ENCODE measurements around the gene MTCH1. TPM values are rescaled to one million over a fixed set of nuclear protein-coding genes. Genes with fewer than 3 reads are reported as not detected.

Gene MTCH1
- total RNA-seq, 4 donors from 2014 or later: 127 to 186 (median 158) TPM

- peak overlapping the region; percentile 37 to 49 (median 42) for H3K4me3 ChIP-seq
- peak overlapping the region in 3 of 4 donors; percentile 48 to 85 (median 54) for H3K27ac ChIP-seq
- no peaks in the 10 kb centered on the region for H3K9me3 ChIP-seq
- peak in 2 of 3 donors; percentile 66 to 69 for DNase-seq
- TF ChIP-seq, protein P1, sequence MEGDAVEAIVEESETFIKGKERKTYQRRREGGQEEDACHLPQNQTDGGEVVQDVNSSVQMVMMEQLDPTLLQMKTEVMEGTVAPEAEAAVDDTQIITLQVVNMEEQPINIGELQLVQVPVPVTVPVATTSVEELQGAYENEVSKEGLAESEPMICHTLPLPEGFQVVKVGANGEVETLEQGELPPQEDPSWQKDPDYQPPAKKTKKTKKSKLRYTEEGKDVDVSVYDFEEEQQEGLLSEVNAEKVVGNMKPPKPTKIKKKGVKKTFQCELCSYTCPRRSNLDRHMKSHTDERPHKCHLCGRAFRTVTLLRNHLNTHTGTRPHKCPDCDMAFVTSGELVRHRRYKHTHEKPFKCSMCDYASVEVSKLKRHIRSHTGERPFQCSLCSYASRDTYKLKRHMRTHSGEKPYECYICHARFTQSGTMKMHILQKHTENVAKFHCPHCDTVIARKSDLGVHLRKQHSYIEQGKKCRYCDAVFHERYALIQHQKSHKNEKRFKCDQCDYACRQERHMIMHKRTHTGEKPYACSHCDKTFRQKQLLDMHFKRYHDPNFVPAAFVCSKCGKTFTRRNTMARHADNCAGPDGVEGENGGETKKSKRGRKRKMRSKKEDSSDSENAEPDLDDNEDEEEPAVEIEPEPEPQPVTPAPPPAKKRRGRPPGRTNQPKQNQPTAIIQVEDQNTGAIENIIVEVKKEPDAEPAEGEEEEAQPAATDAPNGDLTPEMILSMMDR (IDR thresholded peaks at IDR 0.05): no peak
- no peak for TF ChIP-seq POLR2A (IDR thresholded peaks at IDR 0.05)
- H3K27me3 ChIP-seq: no peaks in the 10 kb centered on the region
- no peaks in the 10 kb centered on the region for H3K36me3 ChIP-seq
- no peaks in the 10 kb centered on the region for H3K4me1 ChIP-seq
Observed at GRCh38 chr6:37007340-37008043, 21.5 kb upstream of the MTCH1 start.

- Histone ChIP-seq H3K27me3 (no peaks in the 10 kb centered on the region), H3K9me3 (no peaks in the 10 kb centered on the region), H3K27ac (peak overlapping the region in 3 of 4 donors; percentile 48 to 85 (median 54)), H3K36me3 (no peaks in the 10 kb centered on the region), H3K4me1 (no peaks in the 10 kb centered on the region), H3K4me3 (peak overlapping the region; percentile 37 to 49 (median 42))
- DNase-seq: no peak
- no peak for TF ChIP-seq POLR2A (IDR thresholded peaks at IDR 0.05)
- TF ChIP-seq, protein P1 (IDR thresholded peaks at IDR 0.05): no peak
Observed at GRCh38 chr6:37006793-37007339, 20.9 kb upstream of the MTCH1 start.

GRCh38 chr6:37005827-37006567 lies 20.0 kb upstream of the MTCH1 start:
- Histone ChIP-seq H3K9me3 (no peaks in the 10 kb centered on the region), H3K4me3 (peak overlapping the region; percentile 37 to 49 (median 42)), H3K36me3 (no peaks in the 10 kb centered on the region), H3K27me3 (no peaks in the 10 kb centered on the region), H3K4me1 (no peaks in the 10 kb centered on the region), H3K27ac (peak overlapping the region; percentile 30 to 85 (median 51))
- no peak for DNase-seq
- TF ChIP-seq, protein P1 (IDR thresholded peaks at IDR 0.05): no peak
- TF ChIP-seq POLR2A (IDR thresholded peaks at IDR 0.05): no peak

GRCh38 chr6:37005061-37005810 lies 19.2 kb upstream of the MTCH1 start, which contains the start of gene FGD2:
FGD2 (plus strand) TSS chr6:37005655; CDS start chr6:37005818, 163 bp downstream.
- H3K4me1 ChIP-seq: no peaks in the 10 kb centered on the region
- no peaks in the 10 kb centered on the region for H3K9me3 ChIP-seq
- H3K27ac ChIP-seq: peak within 1 kb of the TSS; percentile 30 to 85 (median 51)
- H3K4me3 ChIP-seq: peak within 1 kb of the TSS; percentile 37 to 49 (median 42)
- TF ChIP-seq POLR2A (IDR thresholded peaks at IDR 0.05): no peak
- TF ChIP-seq, protein P1 (IDR thresholded peaks at IDR 0.05): no peak
- peak in 2 of 3 donors; percentile 83 to 84 for DNase-seq
- no peaks in the 10 kb centered on the region for H3K27me3 ChIP-seq
- no peaks in the 10 kb centered on the region for H3K36me3 ChIP-seq

All from Peyer's patch (tissue), 4 donors.